OCI-LY7 (cell line): ENCODE measurements around the gene DTNB. TPM values are rescaled to one million over a fixed set of nuclear protein-coding genes. Genes with fewer than 3 reads are reported as not detected.

Experiments
- BruUV-seq: library from RNA; stranded (reverse); fragments of 400-500 nt; replicated peaks from 2 replicates; lab custom pipeline; 2021; lab: Mats Ljungman, UMichigan
- CTCF ChIA-PET: fragments of 300-600 bp; sonication (Branson Sonifier 250); formaldehyde crosslinking; loops from one replicate; lab custom pipeline; 2022; ENCODE audit warnings: antibody characterized with exemption; ENCODE audit not compliant: unreplicated experiment; lab: Charles Lee
- POLR2A ChIA-PET: fragments of 300-600 bp; sonication (Branson Sonifier 250); formaldehyde crosslinking; loops from one replicate; lab custom pipeline; 2022; ENCODE audit warnings: antibody characterized with exemption; lab: Charles Lee
- DNase-seq: peaks from one replicate; pipeline ENCODE4 v3.0.0-alpha.2; 2015; ENCODE audit warnings: low spot score
- H2AFZ ChIP-seq: fragments of 200-600 bp; sonication (generic), shearing (Covaris generic); 2 replicates; pipeline ENCODE4 v1.6.1; 2014; ENCODE audit warnings: mild to moderate bottlenecking, antibody characterized with exemption, low read length, moderate library complexity
- H3K27ac ChIP-seq: fragments of 200-600 bp; sonication (generic); 2 replicates; pipeline ENCODE4 v1.5.1; 2014; ENCODE audit warnings: mixed run types, low read depth, mild to moderate bottlenecking, moderate library complexity, low read length, inconsistent platforms; ENCODE audit not compliant: poor library complexity, severe bottlenecking
- H3K36me3 ChIP-seq: fragments of 200-600 bp; sonication (generic); 2 replicates; pipeline ENCODE4 v1.6.1; 2014; ENCODE audit warnings: mild to moderate bottlenecking, antibody characterized with exemption, low read length, moderate library complexity, mixed read lengths; ENCODE audit not compliant: insufficient read depth
- H3K4me1 ChIP-seq: fragments of 200-600 bp; sonication (generic); 2 replicates; pipeline ENCODE4 v1.5.1; 2014; ENCODE audit warnings: mild to moderate bottlenecking, low read length; ENCODE audit not compliant: insufficient read depth, poor library complexity, severe bottlenecking
- H3K4me2 ChIP-seq: fragments of 200-600 bp; sonication (generic); 2 replicates; pipeline ENCODE4 v1.6.1; 2014; ENCODE audit warnings: mild to moderate bottlenecking, low read length
- H3K4me3 ChIP-seq: fragments of 200-600 bp; sonication (generic); 2 replicates; pipeline ENCODE4 v1.5.1; 2014; ENCODE audit warnings: mild to moderate bottlenecking, low read depth, low read length; ENCODE audit not compliant: poor library complexity, severe bottlenecking
- H3K79me2 ChIP-seq: fragments of 200-600 bp; sonication (generic); 2 replicates; pipeline ENCODE4 v1.6.1; 2016; ENCODE audit warnings: low read depth, mild to moderate bottlenecking, low read length, moderate library complexity, mixed read lengths; ENCODE audit not compliant: insufficient read depth
- H3K9me2 ChIP-seq: fragments of 200-600 bp; sonication (generic); 2 replicates; pipeline ENCODE4 v1.6.1; 2016; ENCODE audit warnings: mild to moderate bottlenecking, low read length, mixed read lengths; ENCODE audit not compliant: insufficient read depth
- H3K9me3 ChIP-seq: fragments of 200-600 bp; sonication (generic); 2 replicates; pipeline ENCODE4 v1.6.1; 2014; ENCODE audit warnings: mild to moderate bottlenecking, mixed run types, low read length, mixed read lengths
- H4K20me1 ChIP-seq: fragments of 200-600 bp; sonication (generic); 2 replicates; pipeline ENCODE4 v1.6.1; 2014; ENCODE audit warnings: mild to moderate bottlenecking, antibody characterized with exemption, low read length, moderate library complexity, mixed read lengths; ENCODE audit not compliant: insufficient read depth
- CTCF ChIP-seq: fragments of 200-600 bp; sonication (generic); conservative IDR thresholded peaks from 2 replicates; pipeline ENCODE4 v1.5.1; 2014; ENCODE audit warnings: mild to moderate bottlenecking, antibody characterized with exemption, low read length, moderate library complexity, mixed read lengths
- EZH2phosphoT487 ChIP-seq: fragments of 200-600 bp; sonication (generic); IDR thresholded peaks from 2 replicates; pipeline ENCODE4 v1.6.1; 2018; ENCODE audit warnings: low read depth, borderline replicate concordance, mild to moderate bottlenecking, mixed run types, antibody characterized with exemption, low read length, moderate library complexity, mixed read lengths
- intact Hi-C: fragments of 100-400 bp; cut with micrococcal nuclease; formaldehyde crosslinking; loops from one replicate; pipeline ENCODE4 v1.10.0; 2022; ENCODE audit not compliant: unreplicated experiment
- total RNA-seq, 2 experiments: library from RNA; depleted of rRNA in 1 of 2; stranded (reverse); fragments of >200 nt in 1 of 2; shearing (Covaris generic) in 1 of 2; gene quantifications; 2 replicates each; pipeline ENCODE4 v1.2.3, GENCODE V29; 2014 to 2022

Gene DTNB
- total RNA-seq, 2 experiments from 2014 or later: 16.1 to 28.3 TPM

- POLR2A ChIA-PET: interaction anchor here (0.7 to 0.9 kb wide), 3 partner anchors 9 to 448 kb away, joined by 3 read pairs; no protein-coding TSS in a partner anchor
- DNase-seq: peak; percentile 56
- Histone ChIP-seq H3K27ac (no peak overlapping the region), H3K79me2 (no peaks in the 10 kb centered on the region), H2AFZ (no peak overlapping the region), H3K4me2 (no peak overlapping the region), H3K4me3 (no peak overlapping the region), H3K4me1 (no peaks in the 10 kb centered on the region), H3K9me3 (no peaks in the 10 kb centered on the region), H4K20me1 (no peaks in the 10 kb centered on the region), H3K9me2 (no peaks in the 10 kb centered on the region), H3K36me3 (no peaks in the 10 kb centered on the region)
- BruUV-seq: no TSS peak
- CTCF ChIA-PET: interaction anchor here (0.6 kb wide), 1 partner anchor 93 kb away, joined by 3 read pairs; no protein-coding TSS in a partner anchor
- intact Hi-C loops: loop anchor here (1.0 kb wide), 1 partner anchor 93 kb away; no protein-coding TSS in a partner anchor
- TF ChIP-seq CTCF (peak; percentile 91), EZH2phosphoT487 (no peak)
Observed at GRCh38 chr2:25700221-25700660, 26.9 kb upstream of the DTNB start.

DNA sequence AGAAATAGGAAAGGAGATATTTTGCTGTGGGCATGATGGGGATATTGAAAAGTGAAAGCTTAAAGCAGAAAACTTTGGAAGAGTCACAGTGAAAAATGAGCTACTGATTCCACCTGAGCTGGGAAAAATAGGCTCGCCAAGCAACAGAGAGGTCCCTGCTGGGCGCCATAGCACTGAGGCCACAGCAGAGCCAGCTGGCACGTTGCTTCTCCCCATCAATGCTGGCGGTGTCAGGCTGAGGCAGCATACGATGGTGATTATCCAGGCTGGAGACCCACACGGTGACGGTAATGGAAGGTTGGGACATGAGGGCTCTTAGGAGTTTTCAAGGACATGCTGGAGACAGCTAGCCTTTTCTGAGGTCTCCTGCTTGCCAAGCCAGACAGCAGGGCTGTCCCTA is 25.8 kb upstream of the DTNB start:
- no peak overlapping the region for H3K4me2 ChIP-seq
- H3K4me1 ChIP-seq: no peaks in the 10 kb centered on the region
- BruUV-seq: no TSS peak
- no peak overlapping the region for H2AFZ ChIP-seq
- H3K4me3 ChIP-seq: no peak overlapping the region
- no peak overlapping the region for H3K27ac ChIP-seq
- CTCF ChIA-PET: no interaction called here
- H3K79me2 ChIP-seq: no peaks in the 10 kb centered on the region
- intact Hi-C loops: no loop called here
- no peak for DNase-seq
- POLR2A ChIA-PET: interaction anchor here (0.5 to 1.3 kb wide), 2 partner anchors 26 to 47 kb away, joined by 3 read pairs; partner anchors contain the start of gene DTNB
- no peaks in the 10 kb centered on the region for H4K20me1 ChIP-seq
- TF ChIP-seq CTCF (no peak), EZH2phosphoT487 (no peak)
- H3K36me3 ChIP-seq: no peaks in the 10 kb centered on the region
- no peaks in the 10 kb centered on the region for H3K9me3 ChIP-seq
- no peaks in the 10 kb centered on the region for H3K9me2 ChIP-seq

- Histone ChIP-seq H3K36me3 (no peaks in the 10 kb centered on the region), H3K27ac (no peak overlapping the region), H3K9me3 (no peaks in the 10 kb centered on the region), H4K20me1 (no peaks in the 10 kb centered on the region), H3K79me2 (no peaks in the 10 kb centered on the region), H2AFZ (no peak overlapping the region), H3K4me2 (no peak overlapping the region), H3K4me1 (no peaks in the 10 kb centered on the region), H3K9me2 (no peaks in the 10 kb centered on the region), H3K4me3 (no peak overlapping the region)
- ChIA-PET CTCF (interaction anchor here (0.5 kb wide), 1 partner anchor 10 kb away, joined by 3 read pairs; no protein-coding TSS in a partner anchor), POLR2A (interaction anchor here (1.3 kb wide), 1 partner anchor 26 kb away, joined by 3 read pairs; the partner anchor contains the start of gene DTNB)
- BruUV-seq: no TSS peak
- no peak for DNase-seq
- intact Hi-C loops: no loop called here
- TF ChIP-seq EZH2phosphoT487: no peak
- TF ChIP-seq CTCF: no peak
Observed at GRCh38 chr2:25698752-25699151, 25.4 kb upstream of the DTNB start.
